Kidney epithelial cell (primary cell): ENCODE results near the gene ERC1. TPM values are rescaled to one million over a fixed set of nuclear protein-coding genes. Genes with fewer than 3 reads are reported as not detected.

Experiments
- DNase-seq: peaks from one replicate; pipeline ENCODE4 v3.0.0-alpha.2; 2010; ENCODE audit warnings: low read depth
- H3K27me3 ChIP-seq: 2 replicates; pipeline ENCODE4 v1.6.0; 2011; ENCODE audit warnings: low read length; ENCODE audit not compliant: control insufficient read depth, insufficient read depth
- H3K36me3 ChIP-seq: 2 replicates; pipeline ENCODE4 v1.5.1; 2011; ENCODE audit warnings: low read length; ENCODE audit not compliant: control insufficient read depth, insufficient read depth
- H3K4me3 ChIP-seq: 2 replicates; pipeline ENCODE4 v1.5.1; 2011; ENCODE audit warnings: low read depth, mild to moderate bottlenecking, control low read depth, low read length
- CTCF ChIP-seq: IDR thresholded peaks from 2 replicates; pipeline ENCODE4 v1.5.1; 2011; ENCODE audit warnings: mild to moderate bottlenecking, moderate library complexity, low read length, control low read depth, inconsistent platforms; ENCODE audit not compliant: insufficient read depth, poor library complexity, severe bottlenecking
- total RNA-seq: library from RNA; depleted of rRNA; stranded (reverse); fragments of >200 nt; gene quantifications from 2 replicates; pipeline ENCODE4 v1.2.3, GENCODE V29; 2015

Gene ERC1
- total RNA-seq, 1 donor from 2014 or later: 16.4 TPM

GRCh38 chr12:1103632-1104031, 112.6 kb downstream of the ERC1 start:
- no peak for DNase-seq
- Histone ChIP-seq H3K4me3 (no peak overlapping the region), H3K27me3 (no peaks in the 10 kb centered on the region), H3K36me3 (no peaks in the 10 kb centered on the region)
- no peak for TF ChIP-seq CTCF

DNA sequence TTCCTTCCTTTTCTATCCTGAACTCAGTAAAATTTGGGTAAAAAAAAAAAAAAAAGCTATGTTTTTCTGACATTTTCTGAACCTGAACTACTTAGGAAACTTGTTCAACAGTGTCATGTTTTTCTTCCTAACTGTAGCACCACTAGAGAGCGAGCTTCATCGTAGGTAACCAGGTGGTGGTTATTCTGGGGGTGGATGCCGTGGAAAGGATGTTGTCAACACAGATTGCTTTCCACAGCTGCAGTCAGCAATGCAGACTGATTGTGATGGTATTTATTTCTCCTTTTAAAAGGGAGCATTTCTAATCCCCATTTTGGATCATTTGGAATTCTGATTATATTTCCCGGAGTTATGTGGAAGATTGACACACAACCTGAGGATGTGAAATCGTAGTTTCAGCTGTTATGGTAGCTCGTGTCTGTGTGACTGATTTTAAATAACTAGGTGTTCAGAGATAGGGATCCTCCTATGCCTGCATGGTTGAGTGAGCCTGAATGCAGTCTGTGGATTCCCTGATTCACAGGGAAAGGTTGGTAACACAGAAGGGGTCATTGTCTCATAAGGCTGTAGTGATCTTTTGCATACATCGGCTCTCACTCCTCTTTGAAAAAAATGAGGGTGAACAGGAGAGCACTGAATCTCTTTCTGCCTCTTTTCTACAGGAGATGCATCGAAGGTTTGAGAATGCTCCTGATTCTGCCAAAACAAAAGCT, 113.2 kb downstream of the ERC1 start:
- DNase-seq: no peak
- Histone ChIP-seq H3K4me3 (no peak overlapping the region), H3K27me3 (no peaks in the 10 kb centered on the region), H3K36me3 (no peaks in the 10 kb centered on the region)
- no peak for TF ChIP-seq CTCF

DNA sequence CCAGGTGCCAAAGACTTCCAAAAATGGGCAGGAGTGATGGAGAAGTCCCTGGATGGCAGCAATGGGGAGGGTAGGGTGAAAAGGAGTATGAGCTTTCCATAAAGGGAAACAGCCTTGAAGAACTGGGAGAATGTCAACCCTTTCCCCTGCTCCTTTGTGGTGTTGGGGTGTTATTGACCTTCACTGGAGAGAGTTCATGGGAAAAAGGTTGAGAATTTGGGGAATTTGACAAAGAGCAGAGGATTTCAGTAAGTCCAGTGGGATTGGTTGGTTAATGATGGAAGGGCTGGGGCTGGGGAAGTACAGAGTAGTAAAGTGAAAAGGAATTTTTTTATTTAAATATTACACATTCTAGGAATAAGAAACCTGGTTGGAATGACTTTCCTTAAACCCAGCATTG, 116.6 kb downstream of the ERC1 start:
- no peak for TF ChIP-seq CTCF

GRCh38 chr12:1108276-1108675, 117.3 kb downstream of the ERC1 start:
- Histone ChIP-seq H3K4me3 (no peak overlapping the region), H3K36me3 (peaks cover 1% of the 10 kb centered on the region)
- no peak for TF ChIP-seq CTCF

More for the DNA sequence above, 116.6 kb downstream of the ERC1 start:
- H3K36me3 ChIP-seq: peaks cover 1% of the 10 kb centered on the region
- no peak overlapping the region for H3K4me3 ChIP-seq
- H3K27me3 ChIP-seq: no peaks in the 10 kb centered on the region
- DNase-seq: no peak

DNA sequence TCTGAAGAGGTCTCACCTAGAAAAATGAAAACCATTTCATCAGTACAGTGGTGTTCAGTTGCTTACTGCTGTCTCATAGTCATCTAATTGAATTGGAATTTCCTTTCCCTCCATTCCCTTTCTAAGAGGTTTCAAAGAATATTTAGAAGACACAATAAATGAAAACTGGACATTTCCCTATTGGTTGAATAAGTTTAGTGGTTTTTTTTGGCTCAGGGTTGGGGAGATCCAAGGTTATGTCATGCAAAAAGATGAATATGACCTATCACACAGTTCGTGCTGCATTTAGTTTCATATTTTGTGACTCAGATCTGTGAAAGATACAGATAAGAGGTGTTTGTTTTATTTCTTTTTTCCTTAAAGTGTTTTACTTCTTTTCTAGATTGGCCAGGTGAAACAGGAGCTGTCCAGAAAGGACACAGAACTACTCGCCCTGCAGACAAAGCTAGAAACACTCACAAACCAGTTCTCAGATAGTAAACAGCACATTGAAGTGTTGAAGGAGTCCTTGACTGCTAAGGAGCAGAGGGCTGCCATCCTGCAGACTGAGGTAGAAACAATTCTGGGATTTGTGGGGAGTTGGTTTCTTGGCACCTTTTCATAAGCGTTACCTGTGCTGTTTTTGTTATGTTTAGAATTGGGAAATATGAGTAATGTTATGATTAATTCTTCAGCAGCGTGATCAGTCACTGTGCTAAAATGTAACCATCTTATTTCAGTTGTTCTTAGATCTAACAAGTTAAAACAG, 124.6 kb downstream of the ERC1 start:
- no peak overlapping the region for H3K4me3 ChIP-seq
- H3K36me3 ChIP-seq: peaks cover 1% of the 10 kb centered on the region
- no peak for DNase-seq
- TF ChIP-seq CTCF: no peak
- H3K27me3 ChIP-seq: no peaks in the 10 kb centered on the region

More at GRCh38 chr12:1108276-1108675, 117.3 kb downstream of the ERC1 start:
- no peaks in the 10 kb centered on the region for H3K27me3 ChIP-seq
- DNase-seq: no peak

DNA sequence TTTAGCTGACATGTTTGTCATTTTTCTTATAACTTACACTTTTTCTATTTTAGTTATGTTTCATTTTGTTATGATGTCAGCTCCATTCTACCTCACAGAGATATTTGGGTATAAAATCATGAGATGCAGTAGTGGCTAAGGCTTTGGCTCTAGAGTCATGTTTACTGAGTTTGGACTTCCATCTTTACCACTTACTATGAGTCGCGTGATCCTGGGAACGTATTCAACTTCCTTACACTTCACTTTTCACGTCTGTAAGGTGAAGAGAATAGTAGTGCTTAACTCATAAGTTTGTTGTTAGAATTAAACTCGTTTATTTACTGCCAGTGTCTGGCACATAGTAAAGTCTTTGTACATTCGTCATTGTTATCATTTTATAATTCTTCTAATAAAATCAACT, 126.3 kb downstream of the ERC1 start:
- no peaks in the 10 kb centered on the region for H3K27me3 ChIP-seq
- no peak overlapping the region for H3K4me3 ChIP-seq
- no peak for TF ChIP-seq CTCF
- no peak for DNase-seq
- H3K36me3 ChIP-seq: no peaks in the 10 kb centered on the region
